ENCODE data around the gene HEYL. TPM values are rescaled to one million over a fixed set of nuclear protein-coding genes. Genes with fewer than 3 reads are reported as not detected.

HEYL gene
- total RNA-seq, 1 experiment from 2014 or later, result 0.17 TPM

GRCh38 chr1:39622427-39622826 lies 17.0 kb downstream of the HEYL start:
- intact Hi-C loops (cut with micrococcal nuclease; ENCODE audit: unreplicated experiment), result no loop called here
- DNase-seq, result no peak
- ChIA-PET CTCF (interaction anchor here (0.6 to 0.7 kb wide), 2 partner anchors 14 to 53 kb away, joined by 3 to 6 read pairs; no protein-coding TSS in a partner anchor), POLR2A (ENCODE audit: unreplicated experiment) (no interaction called here)
- Histone ChIP-seq H4K20me1 (ENCODE audit: insufficient read depth) (no peaks in the 10 kb centered on the region; the same call in 1 of the 2 replicates), H3K9me3 (ENCODE audit: insufficient read depth, low read depth) (no peaks in the 10 kb centered on the region), H3K36me3 (ENCODE audit: low read depth) (no peaks in the 10 kb centered on the region), H3F3A (ENCODE audit: insufficient read depth, low read depth) (no peaks in the 10 kb centered on the region), H3K4me1 (replicated peaks; ENCODE audit: insufficient read depth) (no peaks in the 10 kb centered on the region), H3K27ac (no peak overlapping the region), H3K27me3 (ENCODE audit: insufficient read depth, low read depth) (peaks cover 41% of the 10 kb centered on the region), H2AFZ (no peak overlapping the region), H3K4me3 (no peak overlapping the region), H3K79me2 (ENCODE audit: low read depth) (no peaks in the 10 kb centered on the region), H3K4me2 (no peak overlapping the region), H3K9me2 (ENCODE audit: insufficient read depth) (no peaks in the 10 kb centered on the region)
- no TSS peak for BruUV-seq (replicated peaks)
- no peak for TF ChIP-seq EZH2 (IDR thresholded peaks at IDR 0.05; ENCODE audit: low read depth)
- TF ChIP-seq CTCF (conservative IDR thresholded peaks at IDR 0.05), result no peak

GRCh38 chr1:39620659-39621165 lies 18.7 kb downstream of the HEYL start:
- Histone ChIP-seq H2AFZ (no peak overlapping the region), H3K4me3 (no peak overlapping the region), H3K9me3 (ENCODE audit: insufficient read depth, low read depth) (no peaks in the 10 kb centered on the region), H3F3A (ENCODE audit: insufficient read depth, low read depth) (no peaks in the 10 kb centered on the region), H3K27me3 (ENCODE audit: insufficient read depth, low read depth) (peaks cover 23% of the 10 kb centered on the region), H3K27ac (no peak overlapping the region), H3K4me1 (replicated peaks; ENCODE audit: insufficient read depth) (no peaks in the 10 kb centered on the region), H3K9me2 (ENCODE audit: insufficient read depth) (no peaks in the 10 kb centered on the region), H3K79me2 (ENCODE audit: low read depth) (no peaks in the 10 kb centered on the region), H3K4me2 (no peak overlapping the region), H4K20me1 (ENCODE audit: insufficient read depth) (no peaks in the 10 kb centered on the region; the same call in 1 of the 2 replicates), H3K36me3 (ENCODE audit: low read depth) (no peaks in the 10 kb centered on the region)
- TF ChIP-seq CTCF (conservative IDR thresholded peaks at IDR 0.05) (no peak), EZH2 (IDR thresholded peaks at IDR 0.05; ENCODE audit: low read depth) (no peak)
- intact Hi-C loops (cut with micrococcal nuclease; ENCODE audit: unreplicated experiment), result no loop called here
- BruUV-seq (replicated peaks), result no TSS peak
- POLR2A ChIA-PET (ENCODE audit: unreplicated experiment), result no interaction called here
- no peak for DNase-seq
- CTCF ChIA-PET, result interaction anchor here (0.6 kb wide), 1 partner anchor 9 kb away, joined by 3 read pairs; no protein-coding TSS in a partner anchor

- no TSS peak for BruUV-seq (replicated peaks)
Measured at GRCh38 chr1:39617488-39618049, 21.9 kb downstream of the HEYL start.

More at GRCh38 chr1:39617488-39618049, 21.9 kb downstream of the HEYL start:
- peaks cover 4% of the 10 kb centered on the region; the same call in 1 of the 2 replicates for H3K4me1 ChIP-seq (replicated peaks; ENCODE audit: insufficient read depth)
- no peak overlapping the region for H3K4me3 ChIP-seq
- no peaks in the 10 kb centered on the region for H3F3A ChIP-seq (ENCODE audit: insufficient read depth, low read depth)
- H3K27ac ChIP-seq, result no peak overlapping the region
- no peaks in the 10 kb centered on the region for H3K9me3 ChIP-seq (ENCODE audit: insufficient read depth, low read depth)
- H3K36me3 ChIP-seq (ENCODE audit: low read depth), result no peaks in the 10 kb centered on the region
- H4K20me1 ChIP-seq (ENCODE audit: insufficient read depth), result no peaks in the 10 kb centered on the region
- ChIA-PET POLR2A (ENCODE audit: unreplicated experiment) (no interaction called here), CTCF (no interaction called here)
- H2AFZ ChIP-seq, result no peak overlapping the region
- H3K79me2 ChIP-seq (ENCODE audit: low read depth), result no peaks in the 10 kb centered on the region
- H3K4me2 ChIP-seq, result no peak overlapping the region
- intact Hi-C loops (cut with micrococcal nuclease; ENCODE audit: unreplicated experiment), result no loop called here
- no peak for TF ChIP-seq CTCF (conservative IDR thresholded peaks at IDR 0.05)
- no peak for TF ChIP-seq EZH2 (IDR thresholded peaks at IDR 0.05; ENCODE audit: low read depth)
- no peak for DNase-seq
- H3K9me2 ChIP-seq (ENCODE audit: insufficient read depth), result no peaks in the 10 kb centered on the region
- H3K27me3 ChIP-seq (ENCODE audit: insufficient read depth, low read depth), result no peaks in the 10 kb centered on the region

All from PC-9 (cell line).